HG02610 (cell line): ENCODE results near the gene MPP2.
"Not testable (repeated sequence)": the region's sequence is repeated elsewhere in the genome, so short reads cannot be mapped to it uniquely, and the experiment has no call there.

ENCODE experiments used
- ATAC-seq: cut with Tn5 transposase; IDR thresholded peaks from one replicate; pipeline ENCODE4 v1.9.1; 2021; ENCODE audit warnings: mild to moderate bottlenecking, moderate library complexity; ENCODE audit not compliant: unreplicated experiment

Gene MPP2

DNA sequence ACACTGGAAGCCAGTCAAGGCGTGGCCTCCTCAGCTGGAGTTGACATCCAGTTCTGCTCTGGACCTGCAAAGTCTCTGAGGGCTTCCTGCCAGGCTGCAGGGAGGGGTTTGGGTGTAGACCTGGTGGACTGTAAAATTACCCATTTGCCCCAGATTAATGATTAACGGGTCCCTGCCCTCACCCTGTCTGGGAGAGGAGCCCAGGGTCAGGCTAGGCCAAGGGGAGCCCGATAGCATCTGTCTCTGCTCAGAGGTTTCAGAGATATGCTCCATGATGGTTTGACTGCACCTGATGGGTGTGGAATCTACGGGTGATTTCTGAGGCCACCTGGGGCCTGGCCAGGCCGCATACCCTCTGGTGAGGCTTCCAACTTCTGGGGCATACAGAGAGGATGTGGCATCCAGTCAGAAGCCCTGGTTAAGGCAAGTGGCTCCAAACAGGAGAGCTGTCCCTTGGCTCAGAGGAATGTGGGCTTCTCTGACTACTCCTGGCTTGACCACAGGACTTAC lies 23.8 kb upstream of the MPP2 start:
- ATAC-seq: no peak

DNA sequence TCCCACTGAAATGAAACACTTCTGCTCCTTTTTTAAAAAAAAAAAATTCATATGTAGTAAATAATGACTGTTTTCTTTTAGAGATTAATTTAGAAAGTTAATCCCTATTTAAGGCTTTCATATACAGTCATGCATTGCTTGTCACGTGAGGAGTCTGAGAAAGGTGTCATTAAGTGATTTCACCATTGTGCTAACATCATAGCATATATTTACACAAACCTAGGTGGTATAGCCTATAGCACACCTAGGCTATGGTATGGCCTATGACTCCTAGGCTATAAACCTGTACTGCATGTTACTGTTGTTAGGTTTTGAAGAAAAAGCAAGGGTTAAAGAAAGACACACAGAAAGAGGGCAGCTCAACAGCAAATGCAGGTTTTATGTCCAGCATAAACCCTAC lies 21.3 kb upstream of the MPP2 start:
- no peak for ATAC-seq

DNA sequence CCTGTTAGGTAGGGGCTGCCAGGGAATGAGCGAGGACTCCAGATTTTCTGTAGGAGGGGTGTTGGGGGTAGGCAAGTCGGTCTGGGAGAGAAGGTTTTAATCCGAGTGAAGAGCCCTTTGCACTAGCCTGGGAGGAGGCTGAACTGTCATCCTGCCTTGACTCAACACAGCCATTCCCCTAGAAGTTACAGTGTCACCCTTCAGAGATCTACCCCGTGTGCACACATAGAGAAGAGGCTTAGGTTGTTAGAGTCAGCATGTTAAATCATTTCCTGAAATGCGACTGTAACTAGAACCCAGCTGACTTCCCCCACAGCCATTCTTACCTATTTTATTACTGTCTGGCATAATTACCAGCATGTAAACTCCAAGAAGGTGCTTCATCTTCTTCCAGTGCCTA lies 20.6 kb upstream of the MPP2 start:
- not testable (repeated sequence) for ATAC-seq

GRCh38 chr17:43927060-43927864 lies 19.9 kb upstream of the MPP2 start:
- no peak for ATAC-seq

- ATAC-seq: no peak
Observed at GRCh38 chr17:43924558-43924957, 17.2 kb upstream of the MPP2 start.

- ATAC-seq: no peak
Observed at GRCh38 chr17:43920500-43921095, 13.3 kb upstream of the MPP2 start.

GRCh38 chr17:43918026-43918389 lies 10.7 kb upstream of the MPP2 start:
- ATAC-seq: no peak

GRCh38 chr17:43917348-43918025 lies 10.2 kb upstream of the MPP2 start:
- ATAC-seq: no peak

DNA sequence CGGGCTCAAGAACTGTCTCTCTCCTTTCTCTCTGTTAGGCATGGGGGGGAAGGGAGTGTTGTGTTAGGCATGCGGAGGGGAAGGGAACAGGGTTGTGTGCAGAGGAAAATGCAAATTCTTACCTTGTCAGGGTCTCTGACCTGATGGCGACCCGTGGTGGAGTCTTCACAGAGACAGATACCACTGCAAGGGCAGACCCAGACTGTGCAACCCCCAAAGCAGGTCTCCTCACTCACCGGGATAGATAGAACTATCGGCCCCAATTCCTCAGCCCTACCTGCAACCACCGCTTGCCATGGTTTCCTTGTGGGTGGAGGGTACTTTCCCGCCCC lies 9.6 kb upstream of the MPP2 start:
- ATAC-seq: no peak

- no peak for ATAC-seq
Observed at GRCh38 chr17:43916385-43916784, 9.0 kb upstream of the MPP2 start.

DNA sequence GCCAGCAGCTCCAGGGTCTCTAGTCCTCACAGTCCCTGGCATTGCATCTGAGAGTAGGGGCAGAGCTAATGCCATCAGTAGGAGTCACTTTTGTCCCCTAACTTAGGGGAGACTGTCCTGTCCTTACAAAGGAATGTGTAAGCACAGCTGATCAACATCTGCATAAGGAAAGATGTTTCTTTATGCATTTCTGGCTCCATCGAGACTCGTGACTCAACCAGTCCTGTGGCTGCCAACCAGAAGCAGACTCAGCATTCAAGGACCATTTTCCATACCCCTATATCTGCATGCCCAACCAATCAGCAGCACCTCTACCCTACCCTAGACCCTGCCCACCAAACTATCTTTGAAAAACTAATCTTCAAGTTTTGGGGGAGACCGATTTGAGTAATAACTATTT lies 8.2 kb upstream of the MPP2 start:
- no peak for ATAC-seq

DNA sequence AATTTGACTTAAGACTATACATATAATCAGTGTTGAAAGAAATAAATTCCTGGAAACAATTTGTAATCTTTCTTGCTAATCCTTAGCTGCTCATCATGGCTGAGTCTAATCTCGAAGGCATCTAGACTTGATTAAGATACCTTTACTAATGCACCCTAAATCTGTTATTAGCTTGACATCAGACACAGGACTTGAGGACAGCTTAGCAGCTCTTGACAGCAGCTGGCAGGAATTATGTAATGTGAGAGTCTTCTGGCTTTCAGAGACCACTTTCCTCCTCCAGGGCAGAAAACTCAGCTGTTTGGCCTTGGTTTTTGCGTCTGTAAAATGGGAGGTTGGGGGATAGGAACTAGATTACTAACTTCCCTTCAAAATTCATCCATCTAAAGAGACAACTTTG lies 7.1 kb upstream of the MPP2 start:
- ATAC-seq: no peak

DNA sequence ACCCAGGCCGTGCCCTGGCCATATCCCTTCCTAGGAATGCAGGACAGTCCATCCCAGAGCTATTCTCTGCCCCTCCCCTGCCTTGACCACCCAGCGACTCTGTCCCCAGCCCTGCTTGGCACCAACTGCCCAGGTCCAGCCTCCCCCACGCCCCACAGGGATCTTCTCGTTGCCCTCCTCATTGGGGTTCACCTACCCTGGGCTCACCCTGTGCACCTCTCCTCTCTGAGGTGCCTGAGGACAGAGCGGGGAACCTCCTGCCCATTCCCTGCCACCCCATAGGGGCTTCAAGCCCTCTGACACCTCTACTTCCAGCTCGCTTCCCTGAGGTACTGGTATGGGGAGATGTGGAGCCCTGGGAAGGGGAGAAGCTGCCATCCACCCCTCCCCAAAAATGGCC lies 6.2 kb upstream of the MPP2 start:
- no peak for ATAC-seq

- no peak for ATAC-seq
Observed at GRCh38 chr17:43912635-43913304, 5.4 kb upstream of the MPP2 start.

DNA sequence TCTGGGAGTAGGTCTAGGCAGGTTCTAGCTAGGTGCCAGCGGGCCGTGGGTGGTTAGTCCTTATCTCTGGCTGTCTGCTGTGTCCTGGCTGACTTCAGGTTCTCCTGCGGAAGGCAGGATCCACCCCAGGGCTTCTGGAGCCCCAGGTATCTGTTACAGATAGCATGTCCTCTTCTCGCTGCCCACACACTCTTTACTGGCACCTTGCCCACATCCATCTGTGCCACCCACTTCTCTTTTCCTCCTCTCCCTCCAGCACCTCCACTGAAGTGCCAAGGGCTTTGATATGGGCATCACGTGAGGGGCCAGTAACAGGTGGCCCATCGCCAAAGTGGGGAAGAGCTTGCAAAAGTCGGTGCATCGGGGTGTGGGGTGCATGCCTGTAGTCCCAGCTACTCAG lies 4.6 kb upstream of the MPP2 start:
- no peak for ATAC-seq

GRCh38 chr17:43909537-43910231 lies 2.3 kb upstream of the MPP2 start:
- no peak for ATAC-seq

- no peak for ATAC-seq
Observed at GRCh38 chr17:43907998-43908721, 824 bp upstream of the MPP2 start.

DNA sequence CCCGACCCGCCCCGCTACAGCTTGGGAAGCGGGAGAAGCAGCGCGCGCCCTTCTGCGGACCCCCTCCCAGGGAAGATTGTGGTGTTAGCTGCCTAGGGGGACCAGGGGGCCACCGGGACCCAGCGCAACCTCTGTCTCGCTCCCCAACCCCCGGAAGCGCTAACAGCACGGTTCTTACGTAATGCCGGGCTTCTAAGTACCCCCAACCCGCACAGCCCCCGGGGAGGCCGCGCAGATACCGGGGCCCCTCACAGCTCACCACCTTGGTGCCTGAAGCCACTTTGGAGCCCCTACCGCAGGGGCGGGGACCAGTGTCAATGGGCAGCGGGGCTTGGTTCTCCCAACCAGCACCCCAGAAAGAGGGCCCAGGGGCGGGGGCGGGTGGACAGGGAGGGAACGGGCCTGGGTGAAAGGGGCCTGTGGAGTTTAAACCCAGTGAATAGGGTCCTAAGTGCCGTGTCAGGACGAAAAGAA lies 348 bp downstream of the MPP2 start:
- no peak for ATAC-seq

DNA sequence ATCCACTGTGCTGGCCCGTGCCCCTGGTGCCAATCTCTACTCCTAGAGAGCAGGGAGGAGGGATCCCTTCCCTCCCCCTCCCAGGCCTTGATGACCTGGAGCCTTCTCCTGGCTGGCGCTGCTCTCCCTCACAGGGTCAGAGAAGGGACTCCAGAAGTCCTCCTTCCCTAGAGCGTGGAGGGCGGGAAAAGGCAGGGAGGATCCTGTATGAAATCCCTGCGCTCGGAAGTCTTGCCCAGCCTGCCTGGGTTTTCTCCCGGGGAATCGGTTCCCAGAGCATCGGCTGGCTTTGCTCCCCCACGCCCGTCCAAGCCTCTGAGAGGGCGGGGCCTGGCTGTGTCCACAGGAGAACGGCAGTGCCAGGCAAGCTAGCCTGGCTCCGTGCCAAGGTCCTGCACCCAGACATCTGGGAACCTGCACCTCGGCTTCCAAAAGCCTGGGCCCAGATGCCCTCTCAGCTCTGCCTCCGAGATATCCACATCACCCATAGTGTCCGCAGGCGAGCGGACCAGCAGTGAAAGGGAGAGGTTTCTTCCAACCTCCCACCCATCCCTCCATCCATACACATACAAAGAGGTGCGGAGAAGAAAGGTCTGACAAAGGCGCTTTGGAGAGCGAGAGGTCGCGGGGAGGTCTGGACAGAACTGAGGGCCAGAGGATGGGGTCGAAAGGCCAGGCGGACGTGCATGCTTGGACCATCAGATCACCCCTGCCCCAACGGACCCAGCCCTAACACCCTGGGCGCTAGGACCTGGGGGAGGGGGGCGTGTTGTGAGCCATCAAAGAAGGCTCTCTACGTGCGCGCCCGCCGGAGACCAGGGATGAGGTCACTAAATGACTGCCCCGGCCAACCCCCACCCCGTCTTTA lies 1.1 kb downstream of the MPP2 start:
- ATAC-seq: no peak
